Keratinocyte (primary cell): ENCODE results near the gene NCEH1. TPM values are rescaled to one million over a fixed set of nuclear protein-coding genes. Genes with fewer than 3 reads are reported as not detected.

ENCODE experiments used
- DNase-seq: peaks from one replicate; pipeline ENCODE4 v3.0.0-alpha.2; 2011; ENCODE audit warnings: low read depth, missing footprints, low spot score
- FAIRE-seq: peaks from 2 replicates; lab custom pipeline; 2011; peaks lifted over from hg19 to GRCh38; lab: Jason Lieb, UNC
- H2AFZ ChIP-seq: 2 replicates; pipeline ENCODE4 v1.6.0; 2012; ENCODE audit warnings: low read length, control low read depth, inconsistent platforms; ENCODE audit not compliant: control insufficient read depth
- H3K27ac ChIP-seq: 2 replicates; pipeline ENCODE4 v1.5.1; 2011; ENCODE audit warnings: low read length; ENCODE audit not compliant: control insufficient read depth, insufficient read depth
- H3K27me3 ChIP-seq: 3 replicates; pipeline ENCODE4 v1.6.0; 2011; ENCODE audit warnings: low read length; ENCODE audit not compliant: control insufficient read depth, insufficient read depth; ENCODE audit errors: extremely low read depth
- H3K36me3 ChIP-seq, 2 experiments: 2 replicates in 1 of 2; 3 replicates in 1 of 2; pipeline ENCODE4 v1.5.1; 2011; ENCODE audit warnings: low read length in 2 of 2, mild to moderate bottlenecking in 1 of 2; ENCODE audit not compliant: control insufficient read depth in 2 of 2, insufficient read depth in 2 of 2; ENCODE audit errors: extremely low read depth in 1 of 2
- H3K4me1 ChIP-seq: 3 replicates; pipeline ENCODE4 v1.5.1; 2011; ENCODE audit warnings: low read length; ENCODE audit not compliant: control insufficient read depth, insufficient read depth; ENCODE audit errors: extremely low read depth
- H3K4me2 ChIP-seq: 3 replicates; pipeline ENCODE4 v1.6.0; 2011; ENCODE audit warnings: low read depth, low read length; ENCODE audit not compliant: control insufficient read depth, insufficient read depth; ENCODE audit errors: extremely low read depth
- H3K4me3 ChIP-seq, 3 experiments: fragments of 200-600 bp in 1 of 3; sonication (generic) in 1 of 3; 2 replicates in 2 of 3; 3 replicates in 1 of 3; pipeline ENCODE4 v1.5.1; 2011 to 2016; ENCODE audit warnings: low read length in 3 of 3, mild to moderate bottlenecking in 3 of 3, control low read depth in 2 of 3, inconsistent platforms in 1 of 3, low read depth in 1 of 3, mixed read lengths in 1 of 3, mixed run types in 1 of 3, moderate library complexity in 1 of 3; ENCODE audit not compliant: control insufficient read depth in 2 of 3, insufficient read depth in 2 of 3; ENCODE audit errors: extremely low read depth in 1 of 3
- H3K79me2 ChIP-seq: 2 replicates; pipeline ENCODE4 v1.6.0; 2012; ENCODE audit warnings: low read length; ENCODE audit not compliant: control insufficient read depth, insufficient read depth
- H3K9ac ChIP-seq: 3 replicates; pipeline ENCODE4 v1.6.0; 2011; ENCODE audit warnings: low read length; ENCODE audit not compliant: control insufficient read depth, insufficient read depth; ENCODE audit errors: extremely low read depth
- H3K9me1 ChIP-seq: 3 replicates; pipeline ENCODE4 v1.6.0; 2011; ENCODE audit warnings: low read length; ENCODE audit not compliant: control insufficient read depth, insufficient read depth; ENCODE audit errors: extremely low read depth
- H3K9me3 ChIP-seq: 2 replicates; pipeline ENCODE4 v1.5.1; 2012; ENCODE audit warnings: low read depth, low read length; ENCODE audit not compliant: control insufficient read depth
- H4K20me1 ChIP-seq: 3 replicates; pipeline ENCODE4 v1.6.0; 2011; ENCODE audit warnings: low read length; ENCODE audit not compliant: control insufficient read depth, insufficient read depth; ENCODE audit errors: extremely low read depth
- EZH2 ChIP-seq: IDR thresholded peaks from one replicate; pipeline ENCODE4 v1.6.1; 2012; ENCODE audit warnings: inconsistent platforms, mild to moderate bottlenecking, low read length, moderate library complexity
- dilution Hi-C: fragments of 300-500 bp; cut with MboI; formaldehyde crosslinking; loops from one replicate; pipeline ENCODE4 v1.7.0; 2020; ENCODE audit warnings: low sequenced_read_pairs; ENCODE audit not compliant: extremely low pct_ligation_motif_present
- polyA plus RNA-seq, 5 experiments: library from polyadenylated mRNA; depleted of rRNA in 3 of 5; stranded (reverse) in 3 of 5; stranded (forward) in 1 of 5; unstranded in 1 of 5; fragments of >200 nt; gene quantifications; 1 replicate in 1 of 5; 2 replicates in 3 of 5; 3 replicates in 1 of 5; pipeline versions ENCODE4 v1.2.1 to v1.2.3, GENCODE V29; 2011 to 2012; ENCODE audit warnings: missing spikeins in 2 of 5, low read depth in 1 of 5, low replicate concordance in 1 of 5
- TF ChIP-seq, protein P1 (sequence below), 3 experiments: IDR thresholded peaks in 1 of 3; conservative IDR thresholded peaks in 1 of 3; optimal IDR thresholded peaks in 1 of 3; 2 replicates in 2 of 3; 3 replicates in 1 of 3; pipeline versions ENCODE3 to v1.5.1; 2011; ENCODE audit warnings: low read length in 3 of 3, mild to moderate bottlenecking in 3 of 3, moderate library complexity in 2 of 3, control low read depth in 1 of 3, inconsistent platforms in 1 of 3; ENCODE audit not compliant: insufficient read depth in 2 of 3; ENCODE audit errors: extremely low read depth in 1 of 3

NCEH1 gene
- polyA plus RNA-seq, 1 donor (not counting 4 experiments of a cell fraction or from before 2014, with no cell fraction given) = 13.2 TPM

DNA sequence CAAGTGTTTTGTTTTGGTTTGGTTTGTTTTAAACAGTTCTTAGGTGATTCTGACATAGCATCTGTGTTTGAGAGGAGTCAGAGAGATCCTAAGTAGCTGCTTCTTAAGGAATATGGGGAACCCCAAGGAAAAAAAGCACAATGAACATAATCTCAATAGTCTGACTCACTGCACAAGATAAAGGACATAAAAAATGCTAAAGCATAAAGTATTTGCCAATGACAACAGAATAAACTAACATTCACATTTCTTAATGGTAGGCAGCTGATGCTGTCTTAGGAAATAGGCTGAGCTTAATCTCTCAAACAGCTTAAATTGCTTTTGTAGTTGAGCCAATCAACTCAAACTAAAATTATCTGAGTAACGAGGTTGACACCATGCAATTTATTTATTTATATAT, 2.9 kb downstream of the NCEH1 start:
- no peak overlapping the region for H3K4me3 ChIP-seq
- no peak for DNase-seq
- no peak for FAIRE-seq

DNA sequence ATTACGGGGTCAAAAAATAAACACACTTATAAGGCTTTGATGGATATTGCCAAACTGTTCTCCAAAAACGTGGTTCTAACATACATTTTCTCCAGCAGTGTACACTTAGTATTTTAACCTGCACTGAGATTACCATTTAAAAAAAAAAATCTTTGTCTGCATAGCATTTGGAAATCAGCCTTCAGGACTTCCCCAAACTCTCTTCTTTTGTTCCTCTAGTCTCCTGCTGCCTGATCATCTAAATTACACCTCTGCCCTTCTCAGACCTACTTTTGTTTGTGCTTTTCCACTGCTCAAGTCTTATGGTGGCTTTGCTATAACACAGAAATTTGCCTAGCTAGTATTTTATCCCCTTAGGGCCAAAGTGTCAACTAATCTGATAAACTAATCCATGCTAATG, 3.8 kb downstream of the NCEH1 start:
- H3K9me3 ChIP-seq = no peaks in the 10 kb centered on the region
- TF ChIP-seq, protein P1, sequence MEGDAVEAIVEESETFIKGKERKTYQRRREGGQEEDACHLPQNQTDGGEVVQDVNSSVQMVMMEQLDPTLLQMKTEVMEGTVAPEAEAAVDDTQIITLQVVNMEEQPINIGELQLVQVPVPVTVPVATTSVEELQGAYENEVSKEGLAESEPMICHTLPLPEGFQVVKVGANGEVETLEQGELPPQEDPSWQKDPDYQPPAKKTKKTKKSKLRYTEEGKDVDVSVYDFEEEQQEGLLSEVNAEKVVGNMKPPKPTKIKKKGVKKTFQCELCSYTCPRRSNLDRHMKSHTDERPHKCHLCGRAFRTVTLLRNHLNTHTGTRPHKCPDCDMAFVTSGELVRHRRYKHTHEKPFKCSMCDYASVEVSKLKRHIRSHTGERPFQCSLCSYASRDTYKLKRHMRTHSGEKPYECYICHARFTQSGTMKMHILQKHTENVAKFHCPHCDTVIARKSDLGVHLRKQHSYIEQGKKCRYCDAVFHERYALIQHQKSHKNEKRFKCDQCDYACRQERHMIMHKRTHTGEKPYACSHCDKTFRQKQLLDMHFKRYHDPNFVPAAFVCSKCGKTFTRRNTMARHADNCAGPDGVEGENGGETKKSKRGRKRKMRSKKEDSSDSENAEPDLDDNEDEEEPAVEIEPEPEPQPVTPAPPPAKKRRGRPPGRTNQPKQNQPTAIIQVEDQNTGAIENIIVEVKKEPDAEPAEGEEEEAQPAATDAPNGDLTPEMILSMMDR (optimal IDR thresholded peaks at IDR 0.05 in 1 of 3, IDR thresholded peaks at IDR 0.05 in 1 of 3, conservative IDR thresholded peaks at IDR 0.05 in 1 of 3; ENCODE audit: extremely low read depth in 1 of 3, insufficient read depth in 2 of 3, low read length in 3 of 3) = no peak
- no peak for TF ChIP-seq EZH2
- H3K79me2 ChIP-seq = peaks cover 20% of the 10 kb centered on the region
- H4K20me1 ChIP-seq = no peaks in the 10 kb centered on the region
- no peaks in the 10 kb centered on the region for H3K9me1 ChIP-seq
- H3K9ac ChIP-seq = no peak overlapping the region
- H3K36me3 ChIP-seq = no peaks in the 10 kb centered on the region
- H3K4me3 ChIP-seq = no peak overlapping the region
- no peaks in the 10 kb centered on the region for H3K27me3 ChIP-seq
- DNase-seq = no peak
- H2AFZ ChIP-seq = no peak overlapping the region
- no peak overlapping the region for H3K27ac ChIP-seq
- dilution Hi-C loops = no loop called here
- no peak overlapping the region for H3K4me2 ChIP-seq
- H3K4me1 ChIP-seq = peaks cover 24% of the 10 kb centered on the region
- FAIRE-seq = no peak

More for the DNA sequence above, 2.9 kb downstream of the NCEH1 start:
- Histone ChIP-seq H2AFZ (no peak overlapping the region), H3K36me3 (no peaks in the 10 kb centered on the region), H3K9ac (no peak overlapping the region), H3K79me2 (peaks cover 20% of the 10 kb centered on the region), H3K9me1 (no peaks in the 10 kb centered on the region), H3K4me1 (peaks cover 24% of the 10 kb centered on the region), H3K27ac (no peak overlapping the region), H3K4me2 (no peak overlapping the region), H4K20me1 (no peaks in the 10 kb centered on the region), H3K27me3 (no peaks in the 10 kb centered on the region), H3K9me3 (no peaks in the 10 kb centered on the region)
- TF ChIP-seq, protein P1 (optimal IDR thresholded peaks at IDR 0.05 in 1 of 3, IDR thresholded peaks at IDR 0.05 in 1 of 3, conservative IDR thresholded peaks at IDR 0.05 in 1 of 3; ENCODE audit: extremely low read depth in 1 of 3, insufficient read depth in 2 of 3, low read length in 3 of 3) = no peak
- no peak for TF ChIP-seq EZH2
- dilution Hi-C loops = no loop called here
